ENCODE measurements around the gene ZMPSTE24. TPM values are rescaled to one million over a fixed set of nuclear protein-coding genes. Genes with fewer than 3 reads are reported as not detected.

The ZMPSTE24 gene
- total RNA-seq = 42.9 and 43.0 TPM in 2 replicates

DNA sequence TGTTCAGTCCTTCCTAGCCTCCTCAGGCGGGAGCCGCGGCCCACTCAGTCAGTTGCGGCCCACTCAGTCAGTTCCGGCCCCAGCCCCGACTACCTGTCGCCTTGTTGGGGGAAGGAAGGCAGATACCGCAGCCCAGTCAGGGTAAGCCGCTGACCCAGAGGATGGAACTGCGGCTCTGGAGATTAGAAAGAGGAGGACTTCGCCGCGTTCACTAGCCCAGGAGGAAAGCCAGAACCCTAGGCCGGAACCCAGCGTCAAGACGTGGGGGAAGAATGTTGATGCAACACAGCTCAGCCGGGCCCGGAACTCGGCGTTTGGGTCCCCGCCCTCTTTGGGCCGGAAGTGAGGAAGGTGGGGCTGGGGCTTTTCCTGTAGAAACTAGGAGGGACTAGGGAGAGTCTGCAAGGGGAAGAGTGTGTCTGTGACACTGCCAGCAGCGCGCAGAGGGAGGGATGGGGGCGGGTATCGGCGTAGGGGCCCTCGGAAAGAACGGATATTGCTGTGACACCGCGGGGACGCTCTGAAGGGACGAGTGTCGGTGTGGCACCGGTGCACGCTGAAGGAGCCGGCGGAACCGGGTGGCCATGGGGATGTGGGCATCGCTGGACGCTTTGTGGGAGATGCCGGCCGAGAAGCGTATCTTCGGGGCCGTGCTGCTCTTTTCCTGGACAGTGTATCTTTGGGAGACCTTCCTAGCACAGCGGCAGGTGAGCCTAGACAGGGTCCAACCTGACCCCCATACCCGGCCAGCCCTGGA, at the start of gene ZMPSTE24:
ZMPSTE24 (plus strand) TSS at position 549 of the 757 bp plus-strand sequence; CDS start at position 585, 36 bp downstream.

DNA sequence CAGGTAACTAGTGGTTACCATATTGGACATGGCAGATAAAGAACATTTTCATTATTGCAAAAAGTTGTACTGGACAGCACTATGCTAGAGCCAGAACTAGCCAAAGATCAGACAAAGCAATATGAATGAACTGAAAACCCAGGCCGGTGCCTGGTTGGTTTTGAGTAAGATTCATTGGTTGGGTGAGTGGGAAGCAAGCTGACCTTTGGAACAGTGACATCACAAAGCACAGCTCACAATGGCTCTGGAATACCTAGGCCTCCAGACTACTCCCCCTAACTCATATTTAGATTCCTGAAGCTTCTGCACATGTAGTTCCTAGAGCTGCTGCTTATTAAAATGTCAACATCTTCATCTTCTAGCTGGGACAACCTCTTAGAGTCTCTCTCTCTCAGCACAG, 10.4 kb upstream of the ZMPSTE24 start, which contains the start of gene TMCO2:
TMCO2 (plus strand) TSS at position 283 of the 400 bp plus-strand sequence; CDS start at position 340, 57 bp downstream.

DNA sequence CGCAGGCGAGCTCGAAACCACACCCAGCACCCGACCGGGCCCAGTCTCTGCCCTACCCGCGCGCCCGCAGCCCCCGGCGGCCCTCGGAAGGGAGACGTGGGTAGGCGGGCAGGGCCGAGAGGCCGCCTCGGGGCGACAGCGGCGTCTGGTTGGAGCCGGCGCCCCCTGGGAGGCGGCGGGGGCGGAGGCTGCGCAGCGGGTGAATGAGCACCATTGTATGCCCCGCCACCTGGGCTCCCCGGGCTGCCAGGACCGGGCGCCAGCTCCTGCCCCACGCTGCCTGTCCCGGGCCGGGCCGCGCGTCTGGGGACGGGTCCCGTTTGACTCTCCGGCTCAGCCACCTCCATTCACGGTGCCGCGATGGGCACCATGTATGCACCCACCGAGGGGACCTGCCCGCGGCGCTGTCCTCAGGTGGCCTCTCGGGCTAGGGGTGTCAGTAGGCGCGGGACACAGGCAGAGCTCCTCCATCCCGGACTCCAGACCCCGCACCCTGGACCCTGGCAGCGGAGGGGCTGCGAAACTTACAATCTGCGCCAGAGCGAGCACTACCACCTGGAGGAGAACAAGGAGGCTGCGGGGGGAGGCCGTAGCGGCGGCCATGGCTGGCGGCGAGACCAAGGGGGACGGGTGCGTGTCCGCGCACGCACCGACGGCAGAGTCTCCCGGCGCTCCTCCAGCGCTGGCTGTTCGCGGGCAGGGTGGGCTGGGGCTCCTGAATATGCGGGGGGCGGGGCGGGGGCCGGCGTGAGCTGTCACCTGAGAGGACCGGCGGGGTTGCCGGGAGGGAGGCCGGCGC, 58.8 kb downstream of the ZMPSTE24 start, which contains the start of gene COL9A2:
COL9A2 (minus strand) TSS at position 692 of the 799 bp plus-strand sequence; CDS start at position 603, 89 bp downstream.

Other genes with a start within 250 kb of the ZMPSTE24 start
- gene CAP1, start 217.5 kb upstream of the ZMPSTE24 start, total RNA-seq = 536 and 540 TPM in 2 replicates
- 78.4 and 109 TPM in 2 replicates for gene PPT1, start 161.0 kb upstream of the ZMPSTE24 start, total RNA-seq
- 5.6 and 6.3 TPM in 2 replicates for gene RLF, start 96.8 kb upstream of the ZMPSTE24 start, total RNA-seq
- not detected in 2 replicates for gene TMCO2, start 10.3 kb upstream of the ZMPSTE24 start, total RNA-seq
- gene COL9A2, start 59.0 kb downstream of the ZMPSTE24 start, total RNA-seq = 0.10 TPM in 1 of 2 replicates, not detected in the other
- gene SMAP2, start 115.5 kb downstream of the ZMPSTE24 start, total RNA-seq = 9.5 and 11.2 TPM in 2 replicates
- gene ZFP69B, start 192.2 kb downstream of the ZMPSTE24 start, total RNA-seq = 3.9 and 4.7 TPM in 2 replicates
- 2.1 and 2.4 TPM in 2 replicates for gene ZFP69, start 219.1 kb downstream of the ZMPSTE24 start, total RNA-seq

Data from mammary microvascular endothelial cell (primary cell).